Endothelial cell (in vitro differentiated cells): ENCODE results near the gene CDKN1C. TPM values are rescaled to one million over a fixed set of nuclear protein-coding genes. Genes with fewer than 3 reads are reported as not detected.

Experiments used
- DNase-seq: peaks from one replicate; pipeline ENCODE4 v3.0.0; 2021; ENCODE audit warnings: low spot score
- H3K27ac Mint-ChIP-seq: one replicate; pipeline ENCODE4 v1.8.0; 2021; ENCODE audit warnings: mixed read lengths, inconsistent platforms; ENCODE audit not compliant: unreplicated experiment
- H3K27me3 Mint-ChIP-seq: one replicate; pipeline ENCODE4 v1.8.0; 2021; ENCODE audit warnings: mild to moderate bottlenecking, moderate library complexity, mixed read lengths, inconsistent platforms; ENCODE audit not compliant: unreplicated experiment
- H3K36me3 Mint-ChIP-seq: one replicate; pipeline ENCODE4 v1.8.0; 2021; ENCODE audit warnings: mild to moderate bottlenecking, low read depth, mixed read lengths, inconsistent platforms; ENCODE audit not compliant: unreplicated experiment
- H3K4me1 Mint-ChIP-seq: one replicate; pipeline ENCODE4 v1.8.0; 2021; ENCODE audit warnings: mild to moderate bottlenecking, mixed read lengths, inconsistent platforms; ENCODE audit not compliant: unreplicated experiment
- H3K4me3 Mint-ChIP-seq: one replicate; pipeline ENCODE4 v1.8.0; 2021; ENCODE audit warnings: mild to moderate bottlenecking, mixed read lengths, inconsistent platforms; ENCODE audit not compliant: unreplicated experiment
- H3K9me3 Mint-ChIP-seq: one replicate; pipeline ENCODE4 v1.8.0; 2021; ENCODE audit warnings: mixed read lengths, inconsistent platforms; ENCODE audit not compliant: unreplicated experiment
- CTCF ChIP-seq: fragments of 200-600 bp; sonication (generic); IDR thresholded peaks from one replicate; pipeline ENCODE4 v1.5.0; 2021; ENCODE audit warnings: antibody characterized with exemption; ENCODE audit not compliant: unreplicated experiment
- long read RNA-seq: library from polyadenylated mRNA; unstranded; transcript quantifications from one replicate; pipeline ENCODE4 v2.0.0, GENCODE V29; 2020; ENCODE audit not compliant: unreplicated experiment
- total RNA-seq: library from RNA; stranded (reverse); fragmentation: NEBNext Ultra II Directional; extraction: Animal tissue kit (Norgen Biotek cat#: 25700); gene quantifications from one replicate; pipeline ENCODE4 v1.2.1, GENCODE V29; 2021; ENCODE audit not compliant: unreplicated experiment

Gene CDKN1C
- total RNA-seq, result 25.3 TPM
- long read RNA-seq, partial matches to known transcripts, result 0 of 5 reads
- long read RNA-seq, other reads (novel, unspliced or antisense), result 0 of 5 reads

GRCh38 chr11:2885678-2886081 is at the start of gene CDKN1C:
TSS of gene CDKN1C (minus strand) at chr11:2885775. CDS start at chr11:2885456, 319 bp downstream.
- peaks cover 8% of the 10 kb centered on the region for H3K4me1 Mint-ChIP-seq
- peaks cover 20% of the 10 kb centered on the region for H3K27me3 Mint-ChIP-seq
- no peaks in the 10 kb centered on the region for H3K9me3 Mint-ChIP-seq
- no peaks in the 10 kb centered on the region for H3K36me3 Mint-ChIP-seq
- DNase-seq, result peak; percentile 85
- no peak for TF ChIP-seq CTCF
- no peak within 1 kb of the TSS for H3K27ac Mint-ChIP-seq
- peak within 1 kb of the TSS; percentile 95 for H3K4me3 Mint-ChIP-seq

GRCh38 chr11:2934611-2935239 is 49.1 kb upstream of the CDKN1C start:
- H3K36me3 Mint-ChIP-seq, result peaks cover 17% of the 10 kb centered on the region
- no peak for TF ChIP-seq CTCF

DNA sequence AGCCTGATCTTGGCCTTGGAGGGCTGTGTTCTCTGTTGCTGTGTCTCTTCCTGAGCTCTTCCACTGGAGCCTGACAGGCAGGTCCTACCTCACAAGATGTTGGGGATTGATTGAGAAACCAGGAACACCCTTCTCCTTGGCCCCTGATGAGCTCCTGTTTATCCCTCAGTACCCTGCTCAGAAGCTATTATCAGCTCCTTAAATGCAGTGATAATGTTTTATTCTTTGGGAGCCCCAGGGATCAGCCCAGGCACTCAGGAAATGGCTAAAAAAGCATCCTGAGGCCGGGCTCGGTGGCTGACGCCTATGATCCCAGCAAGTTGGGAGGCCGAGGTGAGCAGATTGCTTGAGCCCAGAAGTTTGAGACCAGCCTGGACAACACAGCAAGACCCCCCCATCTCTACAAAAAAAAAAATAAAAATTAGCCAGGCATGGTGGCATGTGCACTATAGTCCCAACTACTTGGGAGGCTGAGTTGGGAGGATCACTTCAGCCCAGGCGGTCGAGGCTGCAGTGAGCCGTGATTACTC is 48.5 kb upstream of the CDKN1C start:
- DNase-seq, result no peak
- Mint-ChIP-seq H3K27me3 (peaks cover 10% of the 10 kb centered on the region), H3K4me1 (no peaks in the 10 kb centered on the region), H3K27ac (no peak overlapping the region), H3K36me3 (peaks cover 13% of the 10 kb centered on the region), H3K9me3 (peaks cover 14% of the 10 kb centered on the region), H3K4me3 (no peak overlapping the region)
- no peak for TF ChIP-seq CTCF

More at GRCh38 chr11:2934611-2935239, 49.1 kb upstream of the CDKN1C start:
- H3K27ac Mint-ChIP-seq, result no peak overlapping the region
- DNase-seq, result no peak
- H3K9me3 Mint-ChIP-seq, result peaks cover 14% of the 10 kb centered on the region
- peaks cover under 1% of the 10 kb centered on the region for H3K4me1 Mint-ChIP-seq
- H3K27me3 Mint-ChIP-seq, result peaks cover 10% of the 10 kb centered on the region
- no peak overlapping the region for H3K4me3 Mint-ChIP-seq

DNA sequence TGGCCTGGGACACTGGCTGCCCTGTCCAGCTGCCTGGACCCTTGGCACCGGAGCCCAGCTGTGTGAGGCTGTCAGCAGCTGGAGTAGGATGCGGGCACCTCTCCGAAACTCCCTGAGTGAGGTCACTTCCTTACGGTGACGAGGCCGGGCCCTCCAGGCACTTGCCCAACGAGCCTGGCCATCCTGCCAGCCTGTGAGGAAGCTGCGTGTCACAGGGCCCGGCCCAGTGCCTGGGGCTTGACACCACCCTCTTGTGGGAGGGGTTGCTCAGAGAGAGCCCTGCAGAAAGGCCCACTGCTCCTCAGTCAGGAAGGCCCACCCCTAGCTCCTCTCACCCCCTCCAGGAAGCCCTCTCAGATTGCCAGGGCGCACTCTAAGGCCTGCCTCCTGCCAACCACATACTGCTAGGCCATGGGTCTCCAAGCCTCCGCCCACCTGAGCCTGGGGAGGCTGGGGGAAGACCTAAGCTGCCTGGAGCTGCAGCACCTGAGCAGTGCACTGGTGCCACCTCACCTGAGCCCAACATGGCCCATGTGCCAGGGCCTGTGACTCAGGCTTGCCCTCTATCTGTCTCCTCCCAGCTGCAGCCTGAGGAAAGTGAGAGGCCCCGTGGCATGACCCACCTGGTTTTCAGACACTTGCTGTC is 47.9 kb upstream of the CDKN1C start:
- TF ChIP-seq CTCF, result no peak
- Mint-ChIP-seq H3K27ac (no peak overlapping the region), H3K4me3 (no peak overlapping the region), H3K9me3 (peaks cover 8% of the 10 kb centered on the region), H3K4me1 (no peaks in the 10 kb centered on the region), H3K36me3 (peaks cover 10% of the 10 kb centered on the region), H3K27me3 (peaks cover 7% of the 10 kb centered on the region)
- DNase-seq, result no peak

DNA sequence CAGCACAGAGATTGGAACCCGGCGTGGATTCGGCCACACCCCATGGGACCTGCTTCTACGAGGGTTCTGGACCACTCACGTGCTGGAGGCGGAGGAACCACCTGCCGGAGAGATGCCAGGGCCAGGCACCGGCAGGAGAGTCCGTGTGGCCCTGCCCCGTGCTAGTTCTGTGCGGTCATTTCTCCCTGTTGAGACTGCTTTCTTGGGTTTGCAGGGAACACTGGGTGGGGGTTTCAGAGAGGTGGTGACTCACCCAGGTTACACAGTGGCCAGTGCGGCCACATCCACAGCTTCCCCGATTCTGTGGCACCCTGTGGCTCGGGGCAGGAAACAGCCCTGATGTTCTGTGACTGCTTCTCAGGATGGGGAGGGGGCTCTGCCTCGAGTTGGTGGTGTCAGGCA is 47.3 kb upstream of the CDKN1C start:
- Mint-ChIP-seq H3K27me3 (peaks cover 9% of the 10 kb centered on the region), H3K27ac (no peak overlapping the region), H3K36me3 (peaks cover 6% of the 10 kb centered on the region), H3K4me1 (no peaks in the 10 kb centered on the region), H3K9me3 (peaks cover 7% of the 10 kb centered on the region), H3K4me3 (no peak overlapping the region)
- DNase-seq, result no peak
- TF ChIP-seq CTCF, result no peak
